Stimulated activated CD4-positive, alpha-beta T cell treated with anti-CD3 and anti-CD28 coated beads, Interleukin-12 subunit alpha, Interleukin-12 subunit beta, amount 100 ng/mL, for 48 hours (primary cell): ENCODE measurements around the gene PKP2.
"Not testable (repeated sequence)": the region's sequence is repeated elsewhere in the genome, so short reads cannot be mapped to it uniquely, and the experiment has no call there.

Source experiments
- DNase-seq, 3 donors: peaks; one replicate each; pipeline ENCODE4 v3.0.0-alpha.2; 2020; ENCODE audit warnings: low read depth in 2 of 3, low spot score in 1 of 3

Gene PKP2

GRCh38 chr12:32864731-32865130 is 31.8 kb downstream of the PKP2 start:
- DNase-seq: no peak

- DNase-seq: no peak
Observed at GRCh38 chr12:32863128-32863527, 33.4 kb downstream of the PKP2 start.

DNA sequence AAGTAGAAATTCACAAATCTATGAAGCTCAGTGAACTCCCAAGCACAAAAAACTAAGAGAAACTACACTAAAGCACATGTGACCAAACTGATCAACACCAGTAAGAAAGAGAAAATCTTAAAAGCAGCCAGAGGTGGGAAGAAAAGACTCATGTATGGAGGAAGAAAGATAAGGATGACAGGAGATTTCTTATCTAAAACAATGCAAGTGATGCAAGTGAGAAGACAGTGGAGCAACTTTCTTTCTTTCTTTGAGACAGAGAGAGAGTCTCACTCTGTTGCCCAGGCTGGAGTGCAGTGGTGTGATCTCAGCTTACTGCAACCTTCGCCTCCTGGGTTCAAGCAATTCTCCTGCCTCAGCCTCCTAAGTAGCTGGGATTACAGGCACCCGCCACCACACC is 34.9 kb downstream of the PKP2 start:
- not testable (repeated sequence) for DNase-seq

DNA sequence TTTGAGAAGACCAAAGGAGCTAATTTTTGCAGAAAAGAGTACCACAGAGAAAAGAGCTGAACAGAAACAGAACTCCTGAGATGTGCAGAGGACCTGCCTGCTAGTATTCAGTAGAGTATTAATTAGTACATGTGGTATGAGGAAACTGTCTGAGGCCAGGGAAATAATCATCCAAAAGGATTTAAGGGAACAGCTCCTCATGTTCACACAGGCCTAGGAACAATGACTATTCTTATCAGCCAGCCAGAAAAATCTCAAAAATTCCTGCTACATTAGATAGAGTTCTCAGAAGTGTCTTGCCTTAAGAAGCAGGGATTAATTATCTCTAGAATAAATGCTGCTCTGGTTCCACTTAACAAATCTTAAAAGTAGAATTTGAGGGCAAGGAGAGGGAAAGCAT is 36.4 kb downstream of the PKP2 start:
- DNase-seq: no peak

GRCh38 chr12:32859389-32859788 is 37.2 kb downstream of the PKP2 start:
- no peak for DNase-seq

GRCh38 chr12:32854716-32855115 is 41.9 kb downstream of the PKP2 start:
- DNase-seq: no peak

GRCh38 chr12:32854097-32854496 is 42.5 kb downstream of the PKP2 start:
- DNase-seq: no peak

DNA sequence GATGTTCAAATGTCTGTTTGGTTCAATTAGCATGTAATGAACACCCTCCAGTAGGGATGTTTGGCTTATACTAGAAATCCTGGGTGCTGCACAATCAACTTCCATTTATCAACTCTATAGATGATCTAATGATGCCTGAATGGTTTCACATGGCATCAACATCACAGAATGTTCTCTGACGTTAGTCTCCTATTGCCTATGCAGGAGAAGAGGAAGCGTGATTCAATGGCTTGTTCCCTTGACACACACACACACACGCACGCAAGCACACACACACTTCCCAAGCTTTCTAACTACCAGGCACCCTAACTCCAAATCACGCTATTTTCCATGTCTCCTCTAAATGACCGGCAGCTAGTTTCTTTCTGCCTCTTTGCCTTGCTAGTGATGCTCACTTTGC is 49.3 kb downstream of the PKP2 start:
- no peak for DNase-seq

- DNase-seq: no peak
Observed at GRCh38 chr12:32846053-32846452, 50.5 kb downstream of the PKP2 start.

DNA sequence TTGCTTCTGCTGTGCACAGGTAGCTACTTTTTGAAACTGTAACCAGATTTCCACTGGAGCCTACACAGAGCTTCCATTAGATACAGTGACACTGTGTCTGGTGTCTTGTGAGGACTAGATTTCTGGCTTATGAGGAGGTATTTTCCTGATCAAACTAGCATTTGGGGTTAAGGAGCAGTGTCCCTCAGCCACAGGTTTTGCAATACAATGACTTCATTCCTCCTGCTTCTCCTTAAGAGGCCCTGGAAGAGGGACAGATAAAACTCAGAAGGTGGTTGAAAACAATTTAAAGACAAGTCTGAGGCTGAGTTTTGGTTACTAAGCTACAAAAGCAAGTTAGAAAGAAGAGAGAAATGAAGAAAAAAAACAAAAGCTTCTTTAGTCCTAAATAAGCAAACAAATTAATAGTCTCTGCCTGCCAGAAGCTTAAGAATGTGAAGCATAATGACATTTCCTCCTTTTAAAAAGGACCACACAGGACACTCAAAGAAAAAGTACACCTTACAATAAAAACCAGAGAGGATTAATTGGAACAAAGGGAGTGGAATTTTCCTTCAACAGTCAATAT is 53.0 kb downstream of the PKP2 start:
- no peak for DNase-seq

DNA sequence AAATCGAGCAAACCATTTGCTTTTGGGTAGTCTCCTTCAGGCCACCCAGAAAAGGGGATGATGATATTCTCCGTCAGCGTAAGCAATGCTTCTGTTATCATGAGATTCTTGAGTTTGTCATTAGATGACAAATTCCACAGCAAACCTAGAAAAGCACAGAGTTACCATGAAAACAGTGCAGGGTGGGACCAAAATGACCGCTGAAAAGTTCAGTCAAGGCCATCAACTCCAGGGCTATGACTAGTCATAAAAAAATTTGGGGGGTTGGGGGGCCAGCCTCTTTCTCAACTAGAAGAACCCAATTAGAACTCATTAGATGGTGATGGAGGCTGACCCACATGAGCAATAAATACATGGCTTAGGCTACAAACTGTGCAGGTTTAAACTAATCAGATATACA is 55.5 kb downstream of the PKP2 start:
- DNase-seq: no peak

DNA sequence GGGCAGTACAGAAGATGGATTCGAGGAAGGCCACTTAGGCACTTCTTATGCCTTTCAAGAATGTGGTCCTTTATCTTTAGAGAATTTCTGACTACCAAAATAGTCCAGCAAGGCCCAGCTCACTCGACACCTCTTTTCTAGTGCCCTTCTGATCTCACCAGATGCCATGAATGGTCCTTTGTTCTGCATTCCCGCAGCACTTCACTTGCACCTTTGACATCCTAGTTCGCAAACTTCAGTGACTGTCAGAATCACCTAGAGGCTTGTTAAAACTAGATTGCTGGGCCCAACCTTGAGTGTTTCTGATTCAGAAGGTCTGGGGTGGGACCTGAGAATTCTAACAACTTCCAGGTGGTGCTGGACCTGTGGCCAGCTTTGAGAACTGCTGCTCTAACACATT is 56.7 kb downstream of the PKP2 start:
- no peak for DNase-seq

DNA sequence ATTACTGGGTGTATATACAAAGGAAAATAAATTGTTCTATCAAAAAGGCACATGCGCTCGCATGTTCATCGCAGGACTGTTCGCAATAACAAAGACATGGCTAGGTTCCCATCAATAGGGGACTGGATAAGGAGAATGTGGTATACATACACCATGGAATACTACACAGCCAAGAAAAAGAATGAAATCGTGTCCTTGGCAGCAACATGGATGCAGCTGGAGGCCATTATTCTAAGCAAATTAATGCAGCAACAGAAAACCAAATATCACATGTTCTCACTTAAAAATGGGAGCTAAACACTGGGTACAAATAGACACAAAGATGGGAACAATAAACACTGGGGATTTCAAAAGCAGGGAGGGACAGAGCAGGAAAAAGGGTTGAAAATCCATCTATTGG is 58.6 kb downstream of the PKP2 start:
- no peak for DNase-seq

GRCh38 chr12:32836710-32837109 is 59.9 kb downstream of the PKP2 start:
- no peak for DNase-seq

DNA sequence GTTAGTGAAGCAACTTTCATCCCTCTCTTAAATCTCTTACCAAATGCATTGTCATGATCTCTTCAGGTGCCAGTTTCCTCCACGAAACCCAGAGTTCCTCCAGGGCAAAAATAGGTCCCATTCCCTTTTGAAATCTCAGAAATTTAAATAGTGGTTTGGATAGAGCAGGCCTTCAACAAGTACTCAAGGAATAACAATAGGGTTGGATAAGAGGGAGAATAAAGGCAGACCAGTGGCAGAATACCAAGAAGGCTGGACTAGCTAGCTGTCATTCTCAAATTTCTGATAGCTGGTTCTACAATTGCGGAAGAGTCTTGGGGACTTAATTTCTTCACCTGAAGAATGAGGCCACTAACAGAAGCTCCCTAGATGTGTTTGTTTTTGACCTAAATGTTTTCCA is 62.5 kb downstream of the PKP2 start:
- DNase-seq: no peak

DNA sequence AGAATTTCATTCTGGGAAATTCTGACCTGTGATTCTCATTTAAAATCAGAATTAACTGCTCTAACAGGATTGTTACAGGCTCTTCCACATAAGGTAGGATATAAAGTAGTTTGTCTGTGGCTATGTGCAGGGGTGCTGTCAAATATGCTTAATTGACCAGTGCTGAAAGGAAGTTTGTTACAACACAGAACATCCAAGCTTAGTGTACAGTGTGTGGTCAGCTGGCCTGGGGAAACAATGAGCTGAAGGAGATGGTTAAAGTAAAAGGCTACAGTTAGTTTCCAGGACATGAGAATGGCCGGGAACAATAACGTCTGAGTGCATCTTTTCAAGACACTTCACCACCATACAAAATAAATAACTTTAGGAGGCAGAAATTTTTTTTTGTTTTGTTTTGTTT is 68.0 kb downstream of the PKP2 start:
- DNase-seq: no peak

DNA sequence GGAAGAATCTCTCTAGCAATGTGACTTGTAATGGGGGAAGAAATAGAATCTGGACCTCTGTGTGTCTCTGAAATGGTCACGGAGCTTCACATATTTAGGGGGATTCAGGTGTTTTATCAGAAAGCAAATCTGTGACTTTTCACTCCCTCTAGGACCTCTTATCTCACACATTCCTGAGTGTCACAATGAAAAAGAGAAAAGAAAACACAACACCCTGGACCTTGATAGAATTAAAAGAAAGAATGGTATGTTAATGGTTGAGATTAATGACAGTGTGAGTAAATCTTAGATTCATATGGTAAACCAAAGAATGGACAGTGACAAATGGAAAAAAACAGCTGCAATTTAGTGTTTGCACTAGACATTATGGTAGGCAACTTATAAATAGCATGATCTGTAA is 68.5 kb downstream of the PKP2 start:
- no peak for DNase-seq

DNA sequence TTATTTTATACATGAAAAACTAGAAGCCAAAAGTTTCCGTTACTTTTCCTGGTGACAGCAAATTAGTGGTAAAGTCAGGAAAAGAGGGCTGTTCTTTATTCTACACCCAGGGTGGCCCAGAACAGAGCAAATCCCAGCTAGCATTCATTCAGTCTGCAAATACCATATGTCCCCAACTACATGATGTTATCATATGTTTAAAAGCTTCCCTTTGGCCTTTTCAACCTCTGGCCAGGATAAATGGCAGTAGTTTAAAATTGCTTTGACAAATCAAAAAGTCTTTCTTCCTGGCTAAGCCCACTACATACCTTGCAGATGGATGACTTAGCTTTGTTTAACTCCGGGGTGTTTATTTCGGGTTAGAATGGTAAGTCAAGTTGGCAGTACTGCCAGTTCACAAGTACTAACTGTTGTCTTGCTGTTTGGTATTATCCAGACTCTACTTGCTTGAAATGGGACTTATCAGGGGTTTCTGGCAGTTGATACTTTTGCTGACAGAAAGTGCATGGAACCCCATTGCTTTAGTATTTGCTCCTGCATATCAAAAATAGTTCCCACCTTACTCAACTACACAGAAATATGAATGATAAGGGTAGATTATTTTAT is 69.7 kb downstream of the PKP2 start:
- DNase-seq: no peak

GRCh38 chr12:32824596-32824995 is 72.0 kb downstream of the PKP2 start:
- DNase-seq: no peak

- no peak for DNase-seq
Observed at GRCh38 chr12:32822344-32822743, 74.2 kb downstream of the PKP2 start.

DNA sequence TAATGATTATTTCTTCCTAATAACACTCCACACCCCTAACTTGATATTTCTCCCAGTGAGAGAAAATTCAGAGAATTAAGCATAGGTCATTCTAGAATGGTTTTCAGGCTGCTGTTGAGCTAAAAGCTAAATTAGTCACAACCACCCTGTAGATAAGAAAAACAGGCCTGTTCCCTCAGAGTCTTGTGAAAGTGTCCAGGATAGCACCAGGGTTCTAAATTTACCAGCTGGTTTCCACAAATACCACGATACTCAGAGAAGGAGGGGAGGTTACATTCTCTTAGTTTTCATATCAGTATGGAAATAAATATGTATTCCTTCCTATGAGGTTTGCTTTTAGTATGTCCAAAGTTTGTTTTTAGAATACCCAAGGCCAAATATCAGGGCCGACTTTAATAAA is 74.9 kb downstream of the PKP2 start:
- no peak for DNase-seq

- DNase-seq: no peak
Observed at GRCh38 chr12:32821293-32821692, 75.3 kb downstream of the PKP2 start.

- no peak for DNase-seq
Observed at GRCh38 chr12:32820376-32820931, 76.1 kb downstream of the PKP2 start.
